GM19438 (cell line): ENCODE measurements around the gene RBMY1E.
"Not testable (repeated sequence)": the region's sequence is repeated elsewhere in the genome, so short reads cannot be mapped to it uniquely, and the experiment has no call there.

Source experiments
- ATAC-seq: cut with Tn5 transposase; IDR thresholded peaks from one replicate; pipeline ENCODE4 v1.9.1; 2021; ENCODE audit warnings: low read depth; ENCODE audit not compliant: unreplicated experiment

Gene RBMY1E

GRCh38 chrY:21917932-21918331 lies at the start of gene RBMY1E:
TSS of gene RBMY1E (minus strand) at chrY:21918032. CDS start at chrY:21916054, 1,978 bp downstream.
- not testable (repeated sequence) for ATAC-seq

GRCh38 chrY:21894426-21894825 lies 23.4 kb downstream of the RBMY1E start, which contains the start of gene RBMY1D:
TSS of gene RBMY1D (minus strand) at chrY:21894526. CDS start at chrY:21892513, 2,013 bp downstream.
- not testable (repeated sequence) for ATAC-seq

GRCh38 chrY:21869407-21870076 lies 48.3 kb downstream of the RBMY1E start:
- not testable (repeated sequence) for ATAC-seq
